GM18861 (cell line): ENCODE measurements around the gene HPS4.

Experiments used
- ATAC-seq: cut with Tn5 transposase; IDR thresholded peaks from one replicate; pipeline ENCODE4 v1.9.1; 2021; ENCODE audit not compliant: unreplicated experiment

The HPS4 gene

DNA sequence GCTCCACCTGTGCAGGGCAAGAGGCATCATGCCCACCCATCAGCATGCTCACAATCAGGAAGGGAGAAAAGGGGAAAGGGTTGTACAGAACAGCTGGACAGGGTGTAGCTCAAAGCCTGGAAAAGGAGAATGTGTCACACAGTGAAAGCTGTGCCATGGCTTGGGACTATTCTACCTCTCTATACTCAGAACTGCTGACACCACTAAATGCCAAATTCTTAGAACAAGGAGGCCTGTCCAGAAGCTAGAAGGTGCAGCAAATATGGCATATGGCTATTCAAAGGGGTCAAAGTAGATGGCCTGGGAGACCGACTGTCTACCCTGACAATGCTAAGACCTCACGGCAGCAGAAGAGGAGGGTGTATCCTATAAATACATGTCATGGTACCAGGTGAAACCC lies 12.8 kb downstream of the HPS4 start:
- no peak for ATAC-seq

DNA sequence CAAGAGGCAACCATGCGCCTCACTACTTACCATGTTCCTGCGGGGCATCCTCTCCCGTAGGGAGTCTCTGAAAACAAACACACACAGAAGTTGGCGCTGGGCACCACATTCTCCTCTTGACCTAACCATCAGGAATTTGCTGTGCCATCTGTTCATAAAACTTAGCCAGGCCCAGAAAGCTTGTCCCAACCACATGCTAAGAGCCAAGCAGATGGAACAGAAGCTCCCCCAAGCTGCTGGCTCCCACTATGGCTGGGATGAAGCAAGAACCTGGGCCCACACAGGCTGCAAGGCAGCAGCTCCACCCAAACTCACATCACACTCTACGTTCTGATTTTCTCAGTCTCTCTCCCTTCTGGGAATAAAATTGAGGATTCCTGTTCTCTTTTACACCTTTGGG lies 17.4 kb downstream of the HPS4 start:
- ATAC-seq, result no peak

DNA sequence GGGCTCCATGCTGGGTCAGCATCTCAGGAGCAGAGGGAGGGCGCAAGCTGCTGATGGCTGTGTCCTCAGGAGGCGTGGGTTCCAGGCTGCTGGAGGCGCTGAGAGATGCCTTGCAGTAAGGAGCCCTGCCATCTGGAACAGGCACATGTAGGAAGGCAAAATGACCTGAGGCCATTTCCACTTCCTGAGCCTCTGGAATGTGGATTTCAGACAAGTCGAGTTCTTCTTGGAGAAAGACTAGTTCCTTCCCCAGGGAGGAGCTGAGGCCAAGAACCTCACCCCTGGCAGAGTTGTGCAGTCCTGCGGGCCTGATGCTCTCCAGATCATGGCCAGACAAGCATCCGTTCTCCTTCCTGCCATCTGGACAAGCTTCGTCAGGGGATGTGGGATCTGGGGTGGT lies 19.3 kb downstream of the HPS4 start:
- ATAC-seq, result no peak

DNA sequence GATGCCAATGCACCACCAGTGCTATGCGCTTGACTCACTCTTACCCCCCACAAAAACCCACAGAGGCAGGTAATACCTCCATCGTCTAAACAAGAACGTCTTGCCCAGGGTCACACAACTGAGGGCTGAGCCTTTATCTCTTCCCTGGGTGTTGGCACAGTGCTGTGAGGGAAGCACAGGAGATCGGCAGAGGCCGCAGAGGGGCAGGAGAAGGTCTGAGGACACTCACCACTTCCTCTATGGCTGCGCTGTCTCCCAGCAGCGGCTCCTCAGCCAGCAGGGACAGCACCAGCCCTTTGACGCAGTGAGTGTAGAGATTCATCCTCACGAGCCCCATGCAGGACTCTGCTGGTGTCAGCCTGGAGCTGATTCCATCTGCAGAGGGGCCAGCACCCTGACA lies 19.9 kb downstream of the HPS4 start:
- ATAC-seq, result no peak

DNA sequence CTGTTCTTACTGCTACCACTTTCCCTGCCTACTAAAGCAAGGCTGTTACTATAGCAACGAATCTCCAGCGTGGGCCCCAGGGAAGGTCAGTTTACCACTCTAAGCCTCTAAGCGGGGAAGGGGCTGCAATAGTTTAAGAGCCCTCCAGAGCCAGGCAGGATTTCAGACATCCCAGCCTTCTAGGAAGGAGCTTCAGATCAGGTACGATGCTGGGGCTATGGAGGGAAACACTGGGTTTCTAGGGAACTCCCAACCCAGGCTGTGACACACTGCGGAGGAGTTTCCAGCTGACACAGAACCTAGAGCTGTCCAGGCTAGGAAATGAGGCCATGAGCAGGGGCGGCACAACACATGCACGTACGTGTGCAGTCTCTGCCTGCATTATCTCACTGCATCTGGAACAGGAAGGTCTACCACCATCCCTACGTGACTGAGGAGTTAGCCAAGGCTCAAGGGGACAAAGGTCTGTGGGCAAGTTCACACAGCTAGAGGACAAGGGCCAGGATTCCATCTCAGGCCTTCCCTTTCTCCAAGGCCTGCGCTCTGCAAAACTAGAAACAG lies 20.4 kb downstream of the HPS4 start:
- no peak for ATAC-seq

DNA sequence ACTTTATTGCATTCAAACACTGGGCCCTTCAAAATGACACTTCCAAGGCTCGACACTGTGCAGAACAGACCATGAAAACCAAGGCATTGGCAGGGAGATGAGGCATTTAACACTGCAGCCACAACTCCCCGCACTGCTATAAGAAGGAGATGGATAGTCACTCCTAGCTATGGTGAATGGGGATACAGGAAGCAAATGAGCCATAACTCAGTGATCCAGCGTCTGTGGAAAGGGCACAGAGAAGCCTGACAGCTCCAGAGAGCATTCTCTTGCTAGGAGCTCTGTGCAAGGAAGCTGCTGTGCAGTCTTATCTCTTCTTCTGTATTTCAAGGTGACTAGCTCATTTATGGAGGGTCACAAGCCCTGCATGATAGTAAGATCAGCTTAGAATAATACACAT lies 20.9 kb downstream of the HPS4 start:
- ATAC-seq, result no peak

DNA sequence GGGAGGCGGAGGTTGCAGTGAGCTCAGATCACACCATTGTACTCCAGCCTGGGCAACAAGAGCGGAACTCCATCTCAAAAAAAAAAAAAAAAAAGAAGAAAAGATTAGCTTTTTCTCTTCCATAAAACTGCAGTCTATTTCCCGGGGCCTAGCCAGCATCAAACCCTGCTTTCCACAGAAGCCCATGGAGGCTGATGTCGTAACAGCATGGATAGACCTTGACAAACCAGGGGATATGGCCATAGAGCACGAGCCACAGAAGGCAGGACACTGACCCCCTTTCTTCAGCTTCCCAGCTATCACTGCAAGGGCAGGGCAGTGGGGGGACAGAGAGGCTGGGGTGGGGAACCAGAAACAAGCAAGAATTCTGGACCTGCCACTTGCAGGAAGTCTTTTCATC lies 21.5 kb downstream of the HPS4 start:
- no peak for ATAC-seq

DNA sequence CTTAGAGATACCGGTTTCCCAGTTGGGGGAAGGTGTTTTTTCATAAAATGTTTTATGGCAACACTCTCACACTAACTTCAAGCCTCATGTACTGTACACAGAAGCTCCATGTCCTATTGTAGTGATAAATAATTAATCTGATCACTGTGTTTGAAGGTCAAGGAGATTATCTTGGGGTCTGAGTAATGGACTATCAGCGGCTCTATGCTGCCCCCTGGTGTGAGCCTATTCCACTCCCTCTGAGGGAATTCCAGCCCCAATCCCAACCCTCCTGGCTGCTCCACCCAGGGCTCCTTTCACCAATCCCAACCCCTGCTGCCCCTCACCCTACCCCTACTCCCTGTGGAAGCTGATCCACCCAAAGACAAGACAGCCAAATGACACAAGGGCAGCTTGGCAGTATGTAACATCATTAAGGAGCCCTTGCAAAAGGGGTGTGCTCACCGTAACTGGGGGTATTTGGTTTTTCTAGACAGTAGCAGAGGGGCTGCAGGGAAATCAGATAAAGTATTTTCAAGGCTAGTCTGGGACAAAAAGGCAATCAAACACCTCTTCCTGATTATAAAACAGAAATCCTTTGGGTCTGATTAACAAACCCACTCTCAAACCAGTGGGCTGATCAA lies 22.3 kb downstream of the HPS4 start:
- ATAC-seq, result no peak

DNA sequence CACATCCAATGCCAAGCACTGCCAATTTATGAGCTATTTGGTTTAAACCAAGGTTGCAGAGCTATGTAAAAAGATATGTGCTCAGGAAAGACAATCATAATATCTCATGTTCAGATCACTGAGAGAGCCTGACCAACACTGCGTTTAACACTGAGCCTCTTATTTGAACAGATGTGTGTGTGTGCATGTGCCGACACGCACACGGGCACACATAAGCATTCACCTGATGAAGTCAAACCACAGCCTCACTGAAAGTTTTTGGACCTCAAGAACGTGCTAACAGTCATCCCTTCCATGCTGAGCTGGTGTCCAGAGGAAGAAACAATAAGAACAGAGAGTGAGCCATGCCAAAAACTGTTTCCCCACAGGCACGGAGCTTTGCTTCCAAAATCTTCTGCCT lies 23.4 kb downstream of the HPS4 start:
- ATAC-seq, result no peak

DNA sequence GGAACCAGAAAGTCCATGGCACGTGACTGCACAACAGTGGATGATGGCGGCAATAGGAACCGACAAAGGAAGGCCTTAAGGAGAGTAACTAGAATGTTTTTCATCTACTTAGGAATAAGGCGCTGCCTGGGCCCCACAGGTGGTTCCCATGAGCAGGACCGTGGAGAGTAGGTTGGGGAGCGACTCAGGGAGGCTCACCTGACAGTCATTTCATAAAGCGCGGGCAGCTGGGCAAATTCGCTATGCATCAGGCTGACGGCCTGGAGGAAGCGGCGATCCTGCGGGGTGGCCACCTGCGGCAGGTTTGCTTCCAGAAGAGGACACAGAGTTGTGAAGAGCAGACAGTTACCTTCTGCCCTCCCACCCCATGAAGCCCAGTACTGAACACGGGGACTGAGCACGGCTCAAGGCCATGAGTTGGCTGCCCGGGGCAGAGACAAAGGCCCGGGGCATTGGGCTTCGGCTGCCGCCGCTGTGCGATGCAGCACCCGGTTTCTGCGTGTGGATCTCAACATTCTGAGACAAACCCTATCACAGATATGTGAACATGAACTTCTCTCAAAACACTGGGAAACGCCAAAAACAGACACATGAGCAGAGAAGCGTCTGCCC lies 25.8 kb downstream of the HPS4 start:
- no peak for ATAC-seq

DNA sequence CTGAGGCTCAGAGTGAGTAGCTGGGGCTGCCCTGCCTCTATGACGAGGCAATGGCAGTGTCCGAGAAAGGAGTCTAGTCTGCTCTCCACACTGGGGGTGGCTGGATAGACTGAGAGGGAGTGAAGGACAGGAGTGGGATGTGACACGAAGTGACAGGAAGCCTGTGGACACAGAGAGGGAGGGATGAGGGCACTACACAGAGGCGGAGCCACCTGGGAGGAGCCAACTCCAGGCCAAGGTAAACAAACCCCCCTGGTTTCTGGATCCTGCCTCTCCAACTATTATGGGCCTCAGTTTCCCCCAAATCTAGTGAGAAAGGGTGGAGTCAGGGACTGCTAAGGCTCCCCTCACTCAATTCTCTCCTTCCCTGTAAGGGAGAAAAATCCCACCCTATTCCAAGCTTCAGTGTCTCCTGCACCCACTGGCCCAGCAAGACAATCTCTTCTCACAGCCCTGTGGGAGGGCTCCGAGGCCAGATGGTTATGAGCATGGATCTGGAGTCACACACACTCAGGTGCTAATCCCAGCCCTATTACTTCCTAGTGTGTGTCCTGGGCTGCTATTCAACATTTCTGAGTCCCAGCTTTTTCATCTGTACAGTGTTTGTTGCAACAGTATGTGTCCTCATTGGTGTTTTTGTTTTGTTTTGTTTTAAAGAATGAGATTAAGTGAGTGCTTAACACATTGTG lies 29.6 kb downstream of the HPS4 start:
- no peak for ATAC-seq

DNA sequence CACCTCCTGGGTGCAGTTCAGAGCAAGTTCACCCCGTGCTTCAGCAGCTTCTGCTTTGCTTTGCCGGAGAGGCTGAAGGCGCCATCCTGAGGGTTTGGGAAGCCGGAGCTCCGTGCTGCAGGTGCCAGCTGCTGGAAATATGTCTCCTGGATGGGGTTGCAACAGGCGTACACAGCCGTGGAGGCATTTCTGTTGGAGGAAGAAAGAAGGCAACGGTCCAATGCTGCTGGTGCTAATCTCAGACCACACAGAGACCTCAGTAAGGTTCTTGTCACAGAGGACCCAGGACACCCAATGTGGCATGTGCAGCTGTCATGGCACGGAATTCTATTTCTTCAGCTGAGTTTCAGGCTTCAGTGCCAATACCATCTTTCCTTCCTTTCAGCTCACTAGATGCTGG lies 30.4 kb downstream of the HPS4 start:
- ATAC-seq, result no peak

DNA sequence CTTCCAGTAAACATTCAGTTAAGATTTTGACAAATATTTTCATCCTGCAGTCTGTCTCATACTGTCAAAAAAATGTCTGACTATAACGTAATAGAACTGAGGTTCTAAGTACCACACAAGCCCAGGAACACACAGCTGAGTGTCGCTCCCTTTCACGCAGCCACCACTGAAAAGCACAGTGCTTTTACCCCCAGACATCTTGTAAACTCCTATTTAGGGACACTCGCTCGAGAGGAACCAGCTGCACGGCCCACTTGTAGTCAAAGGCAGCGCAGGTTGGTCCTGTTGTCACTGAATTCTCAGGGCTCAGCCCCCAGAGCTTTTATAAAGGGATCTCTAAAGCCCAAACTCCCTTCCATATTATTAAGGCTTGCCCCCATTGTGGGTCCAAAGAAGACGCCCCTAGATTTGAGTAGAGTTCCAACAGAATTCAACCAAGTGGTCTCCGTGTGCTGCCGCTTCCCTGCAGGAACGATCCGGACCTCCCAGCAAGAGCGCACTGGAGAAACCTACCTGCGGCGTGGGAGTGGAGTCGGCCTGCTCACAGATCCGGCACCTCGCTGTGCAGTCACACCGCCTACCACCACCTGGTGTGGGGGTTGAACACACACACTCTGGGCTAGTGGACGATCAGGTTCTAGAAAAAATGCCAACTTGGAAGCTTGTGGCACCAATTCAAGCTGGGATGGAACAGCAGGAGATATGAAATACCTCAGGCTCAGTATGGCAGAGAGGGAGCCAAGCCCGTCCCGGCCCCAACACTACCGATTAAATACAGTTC lies 31.2 kb downstream of the HPS4 start:
- no peak for ATAC-seq

DNA sequence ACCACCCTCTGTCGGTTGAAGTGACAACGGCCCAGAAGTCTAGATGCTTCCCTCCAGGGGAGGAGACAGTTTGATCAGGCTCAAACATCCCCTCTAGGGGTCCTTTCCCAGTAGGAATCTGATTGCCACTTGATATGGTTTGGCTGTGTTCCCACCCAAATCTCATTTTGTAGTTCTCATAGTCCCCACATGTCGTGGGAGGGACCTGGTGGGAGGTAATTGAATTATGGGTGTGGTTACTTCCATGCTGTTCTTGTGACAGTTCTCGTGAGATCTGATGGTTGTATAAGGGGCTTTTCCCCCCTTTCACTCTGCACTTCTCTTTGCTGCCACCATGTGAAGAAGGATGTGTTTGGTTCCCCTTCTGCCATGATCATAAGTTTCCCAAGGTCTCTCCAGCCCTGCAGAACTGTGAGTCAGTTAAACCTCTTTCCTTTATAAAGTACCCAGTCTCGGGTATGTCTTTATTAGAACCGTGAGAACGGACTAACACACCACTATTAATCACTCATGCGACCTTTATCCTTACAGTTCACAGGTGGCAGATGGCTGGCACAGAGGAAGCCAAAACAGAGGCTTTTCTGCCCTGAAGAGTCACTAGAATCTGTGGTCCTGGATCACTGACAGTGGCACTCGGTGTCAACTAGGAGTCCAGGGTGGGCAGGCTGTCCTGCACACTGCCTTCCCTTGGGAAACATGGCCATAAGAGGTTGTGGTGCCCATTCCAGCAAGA lies 33.0 kb downstream of the HPS4 start:
- no peak for ATAC-seq

DNA sequence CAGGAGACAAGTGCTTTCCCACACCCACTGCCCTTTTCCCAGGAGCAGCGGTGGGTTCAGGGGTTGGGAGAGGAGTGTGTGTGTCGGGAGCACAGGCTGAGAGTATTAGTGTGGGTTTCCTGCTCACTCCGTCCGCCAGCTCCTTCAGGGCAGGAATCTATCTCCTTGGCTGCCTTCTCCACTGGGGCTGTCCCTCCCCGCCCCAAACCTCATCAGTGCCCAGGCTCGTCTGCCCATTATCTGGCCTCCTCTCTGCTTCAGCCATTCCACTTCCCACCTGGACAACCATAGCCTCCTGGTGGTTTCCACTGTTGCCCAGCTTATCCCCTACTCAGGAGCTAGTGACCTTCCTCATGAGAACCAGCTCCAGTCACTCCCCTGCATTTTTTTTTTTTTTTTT lies 34.6 kb downstream of the HPS4 start:
- no peak for ATAC-seq

DNA sequence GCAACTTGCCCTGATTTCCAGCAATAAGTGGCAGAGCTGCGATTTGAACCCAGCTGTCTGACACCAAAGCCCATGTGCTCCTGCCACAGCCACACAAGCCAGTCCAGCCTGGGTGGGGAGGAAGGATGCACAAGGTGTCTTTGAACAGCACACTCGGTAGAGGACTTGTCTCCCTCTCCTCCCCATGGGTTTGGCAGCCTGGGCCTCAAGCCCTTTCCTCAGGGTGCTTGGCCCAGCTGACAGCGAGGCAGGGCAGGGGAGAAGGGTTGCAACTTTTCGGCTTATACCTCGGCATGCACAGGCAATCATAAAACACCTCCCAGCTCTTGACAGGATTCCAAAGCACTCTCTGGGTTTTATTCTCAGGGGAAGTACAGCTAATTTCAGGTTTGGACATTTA lies 35.2 kb downstream of the HPS4 start:
- no peak for ATAC-seq

DNA sequence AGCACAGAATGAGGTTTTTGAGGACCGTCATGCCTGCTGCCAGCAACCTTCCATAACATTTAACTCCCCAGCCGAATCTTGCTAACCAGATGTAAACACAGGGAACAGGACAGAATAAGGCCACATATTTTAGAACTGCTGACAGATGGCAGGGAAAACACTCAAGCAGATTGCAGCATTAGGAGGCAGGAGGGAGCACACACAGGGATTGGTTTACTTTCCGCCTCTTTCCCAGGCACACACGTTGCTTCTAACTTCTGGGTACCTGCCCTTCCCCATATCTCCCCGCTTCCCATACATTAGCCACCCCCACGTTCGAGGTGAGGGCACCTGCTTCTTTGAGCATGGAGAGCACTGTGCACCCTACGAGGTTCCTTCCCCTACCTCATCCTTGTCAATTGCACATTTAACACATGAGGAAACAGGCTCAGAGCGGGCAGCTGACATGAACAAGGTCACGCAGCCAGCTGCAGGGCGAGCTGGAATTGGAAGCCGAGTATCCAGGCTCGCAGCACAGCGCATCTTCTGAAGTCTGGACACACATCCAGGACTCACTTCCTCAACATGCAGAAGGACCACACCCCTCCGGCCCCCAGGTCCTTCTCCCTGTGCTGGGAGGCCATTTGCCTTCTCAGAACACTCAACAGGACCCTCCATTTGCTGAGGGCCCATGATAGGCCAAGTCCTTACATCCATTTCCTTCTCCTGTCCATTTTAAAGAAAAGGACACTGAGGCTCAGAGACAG lies 35.8 kb downstream of the HPS4 start:
- no peak for ATAC-seq

DNA sequence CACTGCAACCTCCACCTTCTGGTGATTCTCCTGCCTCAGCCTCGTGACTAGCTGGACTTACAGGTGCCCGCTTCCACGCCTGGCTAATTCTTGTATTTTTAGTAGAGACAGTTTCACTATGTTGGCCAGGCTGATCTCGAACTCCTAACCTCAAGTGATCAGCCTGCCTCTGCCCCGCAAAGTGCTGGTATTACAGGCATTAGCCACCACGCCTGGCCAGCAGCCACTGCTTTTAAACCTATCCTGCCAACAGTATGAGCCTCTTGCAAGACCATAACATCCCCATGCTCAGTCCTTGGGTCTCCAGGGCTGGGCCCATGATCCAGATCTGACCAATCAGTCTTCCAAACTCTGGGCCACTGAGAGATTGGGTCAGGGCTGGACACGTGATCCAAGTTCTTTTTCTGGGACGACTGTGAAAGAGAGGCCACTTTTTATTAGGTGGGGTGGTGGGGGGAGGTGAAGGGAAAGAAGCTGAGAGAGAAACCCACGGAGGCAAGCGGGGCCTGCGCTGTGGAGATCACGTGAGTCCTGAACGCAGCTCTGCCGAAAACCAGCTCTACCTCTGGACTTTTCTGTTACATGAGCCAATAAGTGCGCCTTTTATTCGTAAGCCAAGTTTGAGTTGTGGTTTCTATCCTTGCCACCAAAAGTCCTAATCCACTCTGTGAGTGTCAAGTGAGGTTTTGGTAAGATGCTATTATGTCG lies 36.6 kb downstream of the HPS4 start:
- ATAC-seq, result no peak

DNA sequence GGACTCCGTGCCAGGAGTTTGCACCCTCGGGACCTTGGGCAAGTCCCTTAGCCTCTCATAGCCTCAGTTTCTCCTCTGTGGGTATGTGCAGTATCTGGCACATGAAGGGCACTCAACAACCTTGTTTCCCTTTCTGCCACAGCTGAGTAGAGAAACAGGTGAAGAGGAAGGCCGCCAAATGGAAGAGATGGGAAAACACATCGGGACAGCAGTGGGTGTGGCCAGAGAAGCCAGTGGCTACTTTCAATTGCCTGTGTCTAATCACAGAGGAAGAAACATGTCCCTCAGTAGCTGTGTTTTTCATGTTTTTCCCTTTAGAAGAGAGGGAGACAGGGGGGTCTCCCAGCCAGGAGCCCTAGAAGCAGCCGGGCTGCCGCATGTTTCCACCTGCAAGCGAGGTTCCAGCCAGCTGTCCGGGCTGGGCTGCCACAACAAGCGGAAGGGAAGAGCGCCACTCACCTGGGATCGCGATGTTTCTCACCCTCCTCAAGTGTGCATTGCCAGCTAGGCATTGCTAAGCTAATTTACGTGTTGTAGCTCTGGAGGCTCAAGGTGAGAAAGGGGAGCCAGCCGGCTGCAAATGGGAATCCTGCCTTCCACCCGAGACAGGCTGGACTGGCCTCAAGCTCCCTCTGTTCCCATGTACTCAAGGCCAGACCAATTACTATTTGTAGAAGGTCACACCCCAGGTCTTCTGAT lies 37.9 kb downstream of the HPS4 start:
- ATAC-seq, result no peak
